ENCODE results near the gene SMIM45.

Gene SMIM45

DNA sequence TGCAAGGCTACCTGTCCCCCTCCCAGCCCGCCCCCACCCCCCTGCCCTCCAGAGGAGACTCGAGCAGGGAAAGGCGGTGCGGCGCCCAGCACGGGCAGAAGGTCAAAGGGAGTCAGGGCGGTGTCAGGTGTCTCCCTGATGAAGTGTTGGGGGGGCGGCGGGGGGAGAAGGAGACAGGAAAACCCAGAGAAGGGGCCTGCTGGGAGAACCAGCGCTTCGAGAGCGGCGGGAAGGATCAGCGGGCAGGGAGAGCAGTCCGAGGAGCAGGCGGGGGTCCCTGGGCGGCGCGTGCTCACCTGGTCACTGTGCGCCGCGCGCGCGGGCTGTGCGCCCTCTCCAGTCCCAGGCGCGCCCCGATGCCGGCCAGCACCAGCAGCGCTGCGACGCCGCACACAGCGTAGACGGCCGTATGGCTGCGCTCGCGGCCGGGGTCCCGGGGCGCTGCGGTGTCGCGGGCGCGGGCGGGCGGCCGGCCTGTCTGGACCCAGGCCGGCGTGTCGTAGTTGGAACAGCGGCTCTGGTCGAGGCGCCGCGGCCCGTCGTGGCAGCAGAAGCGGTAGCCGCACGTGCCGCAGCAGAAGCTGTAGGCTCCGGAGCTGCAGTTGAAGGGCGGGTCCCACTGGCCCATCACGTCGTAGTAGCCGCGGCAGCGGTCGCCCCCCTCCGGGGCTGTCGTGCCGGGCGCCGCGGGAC is 38.0 kb upstream of the SMIM45 start:
- no peak overlapping the region for H3K27ac ChIP-seq (ENCODE audit: low read depth, low read length, poor library complexity, severe bottlenecking)
- H3F3A ChIP-seq (ENCODE audit: insufficient read depth, low read length), result no peaks in the 10 kb centered on the region
- no peaks in the 10 kb centered on the region for H3K9me3 ChIP-seq (ENCODE audit: low read length)
- H3K9ac ChIP-seq (ENCODE audit: low read length), result no peak overlapping the region
- no peaks in the 10 kb centered on the region for H4K20me1 ChIP-seq (ENCODE audit: insufficient read depth, low read length)
- peaks cover 20% of the 10 kb centered on the region; the same call in 1 of the 2 replicates for H3K27me3 ChIP-seq (ENCODE audit: insufficient read depth, low read length)
- no peaks in the 10 kb centered on the region for H3K79me2 ChIP-seq (ENCODE audit: insufficient read depth, low read length)
- peaks cover 35% of the 10 kb centered on the region for H3K4me1 ChIP-seq (ENCODE audit: insufficient read depth, low read length, severe bottlenecking)
- TF ChIP-seq, protein P1, sequence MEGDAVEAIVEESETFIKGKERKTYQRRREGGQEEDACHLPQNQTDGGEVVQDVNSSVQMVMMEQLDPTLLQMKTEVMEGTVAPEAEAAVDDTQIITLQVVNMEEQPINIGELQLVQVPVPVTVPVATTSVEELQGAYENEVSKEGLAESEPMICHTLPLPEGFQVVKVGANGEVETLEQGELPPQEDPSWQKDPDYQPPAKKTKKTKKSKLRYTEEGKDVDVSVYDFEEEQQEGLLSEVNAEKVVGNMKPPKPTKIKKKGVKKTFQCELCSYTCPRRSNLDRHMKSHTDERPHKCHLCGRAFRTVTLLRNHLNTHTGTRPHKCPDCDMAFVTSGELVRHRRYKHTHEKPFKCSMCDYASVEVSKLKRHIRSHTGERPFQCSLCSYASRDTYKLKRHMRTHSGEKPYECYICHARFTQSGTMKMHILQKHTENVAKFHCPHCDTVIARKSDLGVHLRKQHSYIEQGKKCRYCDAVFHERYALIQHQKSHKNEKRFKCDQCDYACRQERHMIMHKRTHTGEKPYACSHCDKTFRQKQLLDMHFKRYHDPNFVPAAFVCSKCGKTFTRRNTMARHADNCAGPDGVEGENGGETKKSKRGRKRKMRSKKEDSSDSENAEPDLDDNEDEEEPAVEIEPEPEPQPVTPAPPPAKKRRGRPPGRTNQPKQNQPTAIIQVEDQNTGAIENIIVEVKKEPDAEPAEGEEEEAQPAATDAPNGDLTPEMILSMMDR (IDR thresholded peaks at IDR 0.05; ENCODE audit: low read length), result no peak
- TF ChIP-seq EZH2 (IDR thresholded peaks at IDR 0.05; ENCODE audit: borderline replicate concordance, low read length), result no peak
- no peak overlapping the region for H3K4me3 ChIP-seq (ENCODE audit: low read depth, low read length, poor library complexity, severe bottlenecking)
- H3K4me2 ChIP-seq (ENCODE audit: low read length), result no peak overlapping the region
- H3K9me2 ChIP-seq (ENCODE audit: low read depth, low read length), result no peaks in the 10 kb centered on the region
- H3K36me3 ChIP-seq (ENCODE audit: insufficient read depth, low read length), result no peaks in the 10 kb centered on the region
- H2AFZ ChIP-seq (ENCODE audit: low read length), result no peak overlapping the region

DNA sequence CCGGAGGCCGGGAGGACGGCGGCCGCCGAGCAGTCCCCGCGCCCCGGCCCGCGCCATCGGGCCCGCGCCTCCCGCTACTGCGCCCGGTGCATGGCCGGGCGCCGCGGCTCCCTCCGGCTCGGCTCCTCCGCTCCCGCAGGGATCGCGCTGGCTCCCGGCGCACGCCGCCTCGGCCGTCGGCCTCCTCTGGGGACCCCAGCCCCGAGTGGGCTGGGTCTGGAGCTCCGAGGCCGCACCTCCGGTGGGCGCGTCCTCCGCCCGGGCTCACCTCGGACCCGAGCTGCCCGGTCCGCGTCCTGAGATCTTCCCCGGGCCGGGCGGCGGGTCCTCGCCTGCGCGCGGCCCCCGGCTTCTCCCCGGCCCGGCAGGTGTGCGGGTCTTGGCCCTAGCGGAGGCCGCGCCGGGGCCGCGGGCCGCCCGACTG is 37.3 kb upstream of the SMIM45 start:
- H3K9ac ChIP-seq (ENCODE audit: low read length), result no peak overlapping the region
- H3K79me2 ChIP-seq (ENCODE audit: insufficient read depth, low read length), result no peaks in the 10 kb centered on the region
- TF ChIP-seq, protein P1 (IDR thresholded peaks at IDR 0.05; ENCODE audit: low read length), result no peak
- TF ChIP-seq EZH2 (IDR thresholded peaks at IDR 0.05; ENCODE audit: borderline replicate concordance, low read length), result no peak
- H3K4me1 ChIP-seq (ENCODE audit: insufficient read depth, low read length, severe bottlenecking), result peaks cover 35% of the 10 kb centered on the region
- H4K20me1 ChIP-seq (ENCODE audit: insufficient read depth, low read length), result no peaks in the 10 kb centered on the region
- H2AFZ ChIP-seq (ENCODE audit: low read length), result no peak overlapping the region
- no peaks in the 10 kb centered on the region for H3K36me3 ChIP-seq (ENCODE audit: insufficient read depth, low read length)
- no peak overlapping the region for H3K4me2 ChIP-seq (ENCODE audit: low read length)
- no peaks in the 10 kb centered on the region for H3F3A ChIP-seq (ENCODE audit: insufficient read depth, low read length)
- no peak overlapping the region for H3K27ac ChIP-seq (ENCODE audit: low read depth, low read length, poor library complexity, severe bottlenecking)
- no peak overlapping the region for H3K4me3 ChIP-seq (ENCODE audit: low read depth, low read length, poor library complexity, severe bottlenecking)
- H3K9me3 ChIP-seq (ENCODE audit: low read length), result no peaks in the 10 kb centered on the region
- H3K9me2 ChIP-seq (ENCODE audit: low read depth, low read length), result no peaks in the 10 kb centered on the region
- H3K27me3 ChIP-seq (ENCODE audit: insufficient read depth, low read length), result peaks cover 20% of the 10 kb centered on the region; the same call in 1 of the 2 replicates

DNA sequence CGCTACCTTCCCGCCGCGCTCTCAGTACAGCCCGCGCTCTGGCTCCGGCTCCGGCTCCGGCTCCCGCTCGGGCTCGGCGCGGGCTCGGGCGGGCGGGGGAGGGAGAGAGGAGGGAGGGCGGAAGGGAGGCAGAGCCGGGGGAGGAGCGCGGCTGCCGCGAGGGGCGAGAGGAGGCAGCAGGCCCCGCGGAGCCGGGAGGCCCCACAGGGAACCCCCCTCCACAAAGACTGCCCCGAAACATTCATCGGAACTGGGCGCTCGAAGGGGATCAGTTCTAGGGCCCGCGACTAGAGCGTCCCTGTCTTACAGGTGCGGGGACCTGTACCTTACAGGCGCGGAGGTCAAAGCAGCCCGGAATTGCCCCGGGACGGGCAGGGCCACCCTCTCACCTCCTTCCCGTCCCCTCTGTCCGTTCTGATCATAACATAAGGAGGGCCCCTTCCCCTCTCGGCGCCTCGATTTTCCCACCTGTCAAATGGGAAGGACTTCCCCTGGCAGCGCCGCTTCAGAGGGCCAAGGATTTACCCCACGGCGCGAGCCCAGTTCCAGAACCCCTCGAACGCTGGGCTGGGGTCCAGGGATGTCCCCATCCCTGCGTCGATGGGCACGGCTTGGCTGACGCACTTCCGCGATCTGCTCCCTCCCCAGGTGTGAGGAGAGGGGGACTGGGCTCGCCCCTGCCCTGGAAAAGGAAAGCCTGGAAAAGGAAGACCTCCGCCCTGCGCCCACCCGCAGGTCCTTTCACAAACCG is 36.7 kb upstream of the SMIM45 start, which contains the start of gene SHISA8:
TSS of gene SHISA8 (minus strand) at position 40 of the 751 bp plus-strand sequence. CDS start 407 bp downstream, outside the sequence.
- TF ChIP-seq EZH2 (IDR thresholded peaks at IDR 0.05; ENCODE audit: borderline replicate concordance, low read length), result no peak
- TF ChIP-seq, protein P1 (IDR thresholded peaks at IDR 0.05; ENCODE audit: low read length), result no peak
- H3K9ac ChIP-seq (ENCODE audit: low read length), result no peak within 1 kb of the TSS
- H3K9me3 ChIP-seq (ENCODE audit: low read length), result no peaks in the 10 kb centered on the region
- H3K4me1 ChIP-seq (ENCODE audit: insufficient read depth, low read length, severe bottlenecking), result peaks cover 35% of the 10 kb centered on the region
- no peaks in the 10 kb centered on the region for H4K20me1 ChIP-seq (ENCODE audit: insufficient read depth, low read length)
- H3F3A ChIP-seq (ENCODE audit: insufficient read depth, low read length), result no peaks in the 10 kb centered on the region
- H3K9me2 ChIP-seq (ENCODE audit: low read depth, low read length), result no peaks in the 10 kb centered on the region
- no peaks in the 10 kb centered on the region for H3K36me3 ChIP-seq (ENCODE audit: insufficient read depth, low read length)
- H3K4me2 ChIP-seq (ENCODE audit: low read length), result no peak within 1 kb of the TSS; the same call in 1 of the 2 replicates
- H2AFZ ChIP-seq (ENCODE audit: low read length), result no peak within 1 kb of the TSS
- H3K79me2 ChIP-seq (ENCODE audit: insufficient read depth, low read length), result no peaks in the 10 kb centered on the region
- H3K27me3 ChIP-seq (ENCODE audit: insufficient read depth, low read length), result peaks cover 22% of the 10 kb centered on the region; the same call in 1 of the 2 replicates
- no peak within 1 kb of the TSS for H3K4me3 ChIP-seq (ENCODE audit: low read depth, low read length, poor library complexity, severe bottlenecking)
- H3K27ac ChIP-seq (ENCODE audit: low read depth, low read length, poor library complexity, severe bottlenecking), result no peak within 1 kb of the TSS

Measured in OCI-LY1 (cell line).